ENCODE data around the gene SNX9.

DNA sequence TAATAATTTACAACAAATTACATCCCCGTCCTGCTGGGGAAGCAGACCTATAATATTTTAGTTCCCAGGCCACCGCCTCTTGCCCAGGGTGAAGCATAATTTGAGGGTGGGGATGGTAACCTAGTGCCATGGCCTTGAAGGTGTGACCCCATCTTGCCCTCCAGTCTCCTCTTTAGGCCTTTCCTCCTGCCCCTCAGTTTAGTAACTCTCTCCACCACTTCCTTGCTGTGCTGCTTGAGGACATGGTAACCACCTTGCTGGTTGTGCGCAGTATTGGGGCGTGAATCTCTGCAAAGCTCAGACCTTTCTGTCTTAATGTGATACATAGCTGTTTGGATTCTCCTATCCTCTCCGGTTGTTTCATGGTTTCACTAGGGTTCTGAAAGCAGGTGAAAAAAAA is 16.6 kb downstream of the SNX9 start:
- TF ChIP-seq, protein P1, sequence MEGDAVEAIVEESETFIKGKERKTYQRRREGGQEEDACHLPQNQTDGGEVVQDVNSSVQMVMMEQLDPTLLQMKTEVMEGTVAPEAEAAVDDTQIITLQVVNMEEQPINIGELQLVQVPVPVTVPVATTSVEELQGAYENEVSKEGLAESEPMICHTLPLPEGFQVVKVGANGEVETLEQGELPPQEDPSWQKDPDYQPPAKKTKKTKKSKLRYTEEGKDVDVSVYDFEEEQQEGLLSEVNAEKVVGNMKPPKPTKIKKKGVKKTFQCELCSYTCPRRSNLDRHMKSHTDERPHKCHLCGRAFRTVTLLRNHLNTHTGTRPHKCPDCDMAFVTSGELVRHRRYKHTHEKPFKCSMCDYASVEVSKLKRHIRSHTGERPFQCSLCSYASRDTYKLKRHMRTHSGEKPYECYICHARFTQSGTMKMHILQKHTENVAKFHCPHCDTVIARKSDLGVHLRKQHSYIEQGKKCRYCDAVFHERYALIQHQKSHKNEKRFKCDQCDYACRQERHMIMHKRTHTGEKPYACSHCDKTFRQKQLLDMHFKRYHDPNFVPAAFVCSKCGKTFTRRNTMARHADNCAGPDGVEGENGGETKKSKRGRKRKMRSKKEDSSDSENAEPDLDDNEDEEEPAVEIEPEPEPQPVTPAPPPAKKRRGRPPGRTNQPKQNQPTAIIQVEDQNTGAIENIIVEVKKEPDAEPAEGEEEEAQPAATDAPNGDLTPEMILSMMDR (IDR thresholded peaks at IDR 0.05) = no peak
- no peak for TF ChIP-seq EZH2 (IDR thresholded peaks at IDR 0.05; ENCODE audit: borderline replicate concordance, insufficient read depth, low read depth, low read length, poor library complexity, severe bottlenecking)

Data from B cell (primary cell).